ENCODE measurements around the gene NPIPB9.
"Not testable (repeated sequence)": the region's sequence is repeated elsewhere in the genome, so short reads cannot be mapped to it uniquely, and the experiment has no call there.

NPIPB9 gene

DNA sequence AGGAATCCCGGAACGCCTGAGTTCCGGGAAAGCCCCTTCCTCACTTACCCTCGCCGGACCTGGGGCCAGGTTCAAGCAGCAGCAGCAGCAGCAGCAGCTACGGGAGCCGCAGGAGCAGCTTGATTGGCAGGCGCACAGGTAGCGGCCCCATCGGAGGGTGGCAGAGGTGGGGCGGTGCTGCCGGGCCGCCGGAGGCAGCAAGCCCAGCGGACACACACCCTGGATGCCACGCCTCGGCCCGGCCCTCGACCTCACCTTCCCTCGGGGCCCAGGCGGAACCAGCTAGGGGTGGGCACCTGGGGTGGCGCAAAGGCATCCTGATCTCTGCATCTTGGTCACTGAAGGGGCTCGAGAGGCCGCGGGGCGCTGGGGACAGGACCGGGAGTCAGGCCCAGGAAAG lies 11.0 kb upstream of the NPIPB9 start:
- not testable (repeated sequence) for H3K27me3 ChIP-seq (ENCODE audit: low read length); H3K79me2 ChIP-seq (ENCODE audit: insufficient read depth, low read length); H3K9me3 ChIP-seq (ENCODE audit: insufficient read depth, low read length); H3K9me2 ChIP-seq (replicated peaks; ENCODE audit: insufficient read depth, low read length); H3K9ac ChIP-seq (ENCODE audit: low read length); H2AFZ ChIP-seq (ENCODE audit: low read depth, low read length, severe bottlenecking); H3F3A ChIP-seq (ENCODE audit: insufficient read depth); H3K36me3 ChIP-seq (ENCODE audit: low read length); H3K4me2 ChIP-seq (ENCODE audit: low read depth, low read length, poor library complexity, severe bottlenecking); H3K27ac ChIP-seq (ENCODE audit: low read depth, low read length); H4K20me1 ChIP-seq (ENCODE audit: low read depth, low read length); H3K4me3 ChIP-seq (ENCODE audit: insufficient read depth, low read length, poor library complexity, severe bottlenecking)

DNA sequence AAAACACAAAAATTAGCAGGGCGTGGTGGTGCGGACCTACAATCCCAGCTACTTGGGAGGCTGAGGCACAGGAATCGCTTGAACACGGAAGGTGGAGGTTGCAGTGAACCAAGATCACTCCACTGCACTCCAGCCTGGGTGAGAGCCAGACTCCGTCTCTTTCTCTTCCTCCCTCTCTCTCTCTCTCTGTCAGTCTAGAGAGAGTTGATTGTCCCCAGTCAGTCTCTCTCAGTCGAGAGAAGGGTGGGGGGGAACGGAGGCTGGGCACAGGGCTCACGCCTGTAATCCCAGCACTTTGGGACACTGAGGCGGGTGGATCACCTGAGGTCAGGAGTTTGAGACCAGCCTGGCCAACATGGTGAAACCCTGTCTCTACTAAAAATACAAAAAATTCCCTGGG lies 10.3 kb upstream of the NPIPB9 start:
- not testable (repeated sequence) for H3K27me3 ChIP-seq (ENCODE audit: low read length); H3K4me3 ChIP-seq (ENCODE audit: insufficient read depth, low read length, poor library complexity, severe bottlenecking)

DNA sequence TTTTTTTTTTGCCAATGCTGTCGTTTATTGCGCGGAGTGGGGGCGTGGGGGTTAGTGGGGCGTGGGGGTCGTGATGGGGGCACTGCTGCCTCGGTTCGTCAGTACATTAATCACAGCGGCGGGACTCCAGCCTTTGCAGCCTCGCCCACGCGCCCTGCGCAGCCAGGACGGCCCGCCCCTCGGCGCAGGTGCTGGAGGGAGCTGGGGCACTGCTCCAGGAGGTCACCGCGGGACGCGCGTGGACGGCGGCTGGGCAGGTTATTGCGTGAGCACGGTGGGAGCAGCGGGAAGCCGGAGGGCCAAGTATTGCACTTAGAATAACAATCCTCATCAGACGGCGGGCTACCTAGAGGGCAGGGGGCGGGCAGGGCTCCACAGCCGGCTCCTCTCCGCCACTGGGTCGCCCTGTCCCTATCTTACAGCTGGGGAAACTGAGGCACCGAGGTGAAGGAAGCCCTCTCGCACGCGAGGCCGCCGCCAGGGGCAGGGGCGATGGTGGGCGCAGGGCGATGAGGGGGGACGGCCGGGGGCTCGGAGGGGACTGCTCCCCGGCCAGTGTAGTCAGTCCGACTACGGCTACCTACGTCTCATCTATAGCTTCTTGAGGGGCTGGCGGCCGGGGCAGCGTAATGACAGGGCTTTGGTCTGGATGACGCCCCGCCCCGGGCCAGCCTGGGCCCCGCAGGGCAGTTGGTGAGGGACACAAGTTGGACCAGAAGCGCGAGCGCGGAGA lies 4.8 kb upstream of the NPIPB9 start:
- H3K36me3 ChIP-seq (ENCODE audit: low read length); H3K9me2 ChIP-seq (replicated peaks; ENCODE audit: insufficient read depth, low read length); H4K20me1 ChIP-seq (ENCODE audit: low read depth, low read length); H3K4me3 ChIP-seq (ENCODE audit: insufficient read depth, low read length, poor library complexity, severe bottlenecking); H3K79me2 ChIP-seq (ENCODE audit: insufficient read depth, low read length); H3K27me3 ChIP-seq (ENCODE audit: low read length); H3K9me3 ChIP-seq (ENCODE audit: insufficient read depth, low read length); H2AFZ ChIP-seq (ENCODE audit: low read depth, low read length, severe bottlenecking); H3K9ac ChIP-seq (ENCODE audit: low read length); H3K4me2 ChIP-seq (ENCODE audit: low read depth, low read length, poor library complexity, severe bottlenecking); H3F3A ChIP-seq (ENCODE audit: insufficient read depth); H3K27ac ChIP-seq (ENCODE audit: low read depth, low read length): not testable (repeated sequence)

More for the DNA sequence above, 10.3 kb upstream of the NPIPB9 start:
- not testable (repeated sequence) for H4K20me1 ChIP-seq (ENCODE audit: low read depth, low read length); H3K27ac ChIP-seq (ENCODE audit: low read depth, low read length); H3K79me2 ChIP-seq (ENCODE audit: insufficient read depth, low read length); H3F3A ChIP-seq (ENCODE audit: insufficient read depth); H2AFZ ChIP-seq (ENCODE audit: low read depth, low read length, severe bottlenecking); H3K9me3 ChIP-seq (ENCODE audit: insufficient read depth, low read length); H3K9ac ChIP-seq (ENCODE audit: low read length); H3K4me2 ChIP-seq (ENCODE audit: low read depth, low read length, poor library complexity, severe bottlenecking); H3K9me2 ChIP-seq (replicated peaks; ENCODE audit: insufficient read depth, low read length); H3K36me3 ChIP-seq (ENCODE audit: low read length)

DNA sequence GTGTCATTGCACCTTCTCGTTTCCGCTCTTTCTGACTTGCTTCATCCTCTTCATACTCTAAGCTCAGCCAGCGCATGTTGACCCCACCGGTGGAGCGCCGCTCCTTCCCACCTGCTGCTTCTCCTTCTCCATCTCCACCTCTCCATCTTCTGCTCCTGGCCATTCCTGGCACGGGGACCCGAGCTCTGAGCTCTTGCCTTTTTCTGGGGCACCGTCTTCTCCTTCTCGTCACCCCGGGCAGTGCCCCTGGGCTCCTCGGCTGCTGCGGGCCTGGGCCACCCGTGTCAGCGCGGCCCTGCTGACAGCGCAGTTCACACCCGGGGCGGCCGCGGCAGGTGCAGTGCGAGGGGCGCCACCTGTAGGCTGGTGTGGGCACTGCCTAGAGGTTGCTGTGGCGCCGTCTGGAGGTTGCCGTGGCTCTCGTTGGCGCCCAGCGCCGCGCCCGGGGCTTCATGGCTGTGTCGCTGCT lies 1.6 kb upstream of the NPIPB9 start:
- H3K36me3 ChIP-seq (ENCODE audit: low read length); H3F3A ChIP-seq (ENCODE audit: insufficient read depth); H3K9me3 ChIP-seq (ENCODE audit: insufficient read depth, low read length); H3K27me3 ChIP-seq (ENCODE audit: low read length); H3K9me2 ChIP-seq (replicated peaks; ENCODE audit: insufficient read depth, low read length); H3K9ac ChIP-seq (ENCODE audit: low read length); H2AFZ ChIP-seq (ENCODE audit: low read depth, low read length, severe bottlenecking); H3K79me2 ChIP-seq (ENCODE audit: insufficient read depth, low read length); H4K20me1 ChIP-seq (ENCODE audit: low read depth, low read length); H3K4me2 ChIP-seq (ENCODE audit: low read depth, low read length, poor library complexity, severe bottlenecking); H3K4me3 ChIP-seq (ENCODE audit: insufficient read depth, low read length, poor library complexity, severe bottlenecking); H3K27ac ChIP-seq (ENCODE audit: low read depth, low read length): not testable (repeated sequence)

DNA sequence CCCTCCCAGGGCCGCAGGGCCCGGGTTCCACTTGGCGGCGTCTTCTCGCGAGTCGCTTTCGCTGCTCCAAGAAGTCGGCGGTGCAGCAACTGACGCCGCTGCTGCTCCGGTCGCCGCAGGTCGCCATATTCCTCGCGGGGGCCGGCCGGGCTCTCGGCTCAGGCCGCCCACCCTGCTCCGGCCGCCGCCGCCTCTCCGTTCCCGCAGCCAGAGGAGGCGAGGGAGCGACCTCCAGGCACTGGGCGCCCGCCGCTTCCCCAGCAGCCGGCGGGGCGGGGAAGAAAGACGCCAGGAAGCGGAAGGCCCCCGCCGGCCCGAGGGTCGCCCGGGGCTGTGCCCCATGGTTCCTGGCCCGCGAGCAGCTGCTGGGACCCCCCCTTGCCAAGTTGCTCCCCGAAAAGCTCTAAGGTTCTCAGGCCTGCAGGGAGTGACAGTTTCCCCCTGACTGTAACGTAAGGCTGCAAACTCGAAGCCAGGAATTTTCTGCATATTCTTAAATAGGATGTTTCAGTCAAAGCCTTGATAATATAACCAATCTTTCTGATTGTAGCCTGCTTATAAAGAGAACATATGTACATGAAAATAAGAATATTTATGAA lies 1.0 kb upstream of the NPIPB9 start:
- H2AFZ ChIP-seq (ENCODE audit: low read depth, low read length, severe bottlenecking); H3K79me2 ChIP-seq (ENCODE audit: insufficient read depth, low read length); H4K20me1 ChIP-seq (ENCODE audit: low read depth, low read length); H3F3A ChIP-seq (ENCODE audit: insufficient read depth); H3K27me3 ChIP-seq (ENCODE audit: low read length); H3K27ac ChIP-seq (ENCODE audit: low read depth, low read length); H3K9ac ChIP-seq (ENCODE audit: low read length); H3K4me3 ChIP-seq (ENCODE audit: insufficient read depth, low read length, poor library complexity, severe bottlenecking); H3K9me3 ChIP-seq (ENCODE audit: insufficient read depth, low read length); H3K36me3 ChIP-seq (ENCODE audit: low read length); H3K9me2 ChIP-seq (replicated peaks; ENCODE audit: insufficient read depth, low read length); H3K4me2 ChIP-seq (ENCODE audit: low read depth, low read length, poor library complexity, severe bottlenecking): not testable (repeated sequence)

DNA sequence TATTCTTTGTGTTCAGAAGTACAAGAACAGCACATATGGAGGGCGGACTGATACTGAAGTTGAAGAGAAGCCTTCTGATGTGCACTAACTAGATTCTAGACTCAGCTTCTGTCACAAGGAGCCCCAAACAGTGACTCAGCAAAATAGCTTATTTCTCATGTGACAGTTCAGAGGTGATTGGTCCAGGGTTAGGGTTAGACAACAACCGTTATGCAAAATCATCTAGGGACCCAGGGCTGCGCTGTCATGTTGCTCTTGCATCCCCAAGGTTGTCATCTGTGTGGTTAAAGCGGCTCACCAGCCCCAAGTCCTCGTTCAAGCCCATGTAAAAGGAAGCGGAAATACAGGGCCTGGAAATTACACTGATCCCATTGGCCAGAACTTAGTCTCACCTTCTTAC lies 30.1 kb downstream of the NPIPB9 start:
- H3K9ac ChIP-seq (ENCODE audit: low read length); H3K9me2 ChIP-seq (replicated peaks; ENCODE audit: insufficient read depth, low read length); H3F3A ChIP-seq (ENCODE audit: insufficient read depth): not testable (repeated sequence)

DNA sequence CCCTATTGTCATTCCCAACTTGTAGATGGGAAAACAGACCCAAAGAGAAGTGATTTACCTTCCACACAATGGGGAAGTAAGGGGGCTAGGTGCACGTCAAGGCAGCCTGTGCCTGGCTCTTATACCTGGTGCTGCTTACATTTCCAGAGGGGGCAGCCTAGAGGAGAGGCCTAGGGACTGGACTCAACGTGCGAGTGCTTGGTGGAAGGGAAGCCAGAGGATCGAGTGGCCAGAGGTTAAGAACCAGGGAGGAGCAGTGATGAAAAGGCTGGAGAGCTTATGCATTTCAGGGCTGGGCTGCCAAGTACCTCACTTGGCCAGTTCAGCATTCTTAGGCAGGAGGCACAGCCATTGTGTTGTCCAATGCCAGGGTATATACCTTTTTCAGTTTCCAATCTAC lies 30.8 kb downstream of the NPIPB9 start:
- not testable (repeated sequence) for H3F3A ChIP-seq (ENCODE audit: insufficient read depth); H3K27ac ChIP-seq (ENCODE audit: low read depth, low read length); H4K20me1 ChIP-seq (ENCODE audit: low read depth, low read length)

More for the DNA sequence above, 30.1 kb downstream of the NPIPB9 start:
- H4K20me1 ChIP-seq (ENCODE audit: low read depth, low read length); H3K27ac ChIP-seq (ENCODE audit: low read depth, low read length); H3K36me3 ChIP-seq (ENCODE audit: low read length); H3K79me2 ChIP-seq (ENCODE audit: insufficient read depth, low read length); H3K9me3 ChIP-seq (ENCODE audit: insufficient read depth, low read length); H2AFZ ChIP-seq (ENCODE audit: low read depth, low read length, severe bottlenecking); H3K27me3 ChIP-seq (ENCODE audit: low read length); H3K4me3 ChIP-seq (ENCODE audit: insufficient read depth, low read length, poor library complexity, severe bottlenecking); H3K4me2 ChIP-seq (ENCODE audit: low read depth, low read length, poor library complexity, severe bottlenecking): not testable (repeated sequence)

More for the DNA sequence above, 30.8 kb downstream of the NPIPB9 start:
- H3K27me3 ChIP-seq (ENCODE audit: low read length); H3K79me2 ChIP-seq (ENCODE audit: insufficient read depth, low read length); H3K9me3 ChIP-seq (ENCODE audit: insufficient read depth, low read length); H3K4me2 ChIP-seq (ENCODE audit: low read depth, low read length, poor library complexity, severe bottlenecking); H2AFZ ChIP-seq (ENCODE audit: low read depth, low read length, severe bottlenecking); H3K36me3 ChIP-seq (ENCODE audit: low read length); H3K9ac ChIP-seq (ENCODE audit: low read length); H3K9me2 ChIP-seq (replicated peaks; ENCODE audit: insufficient read depth, low read length); H3K4me3 ChIP-seq (ENCODE audit: insufficient read depth, low read length, poor library complexity, severe bottlenecking): not testable (repeated sequence)
